HG03565 (cell line): ENCODE results near the gene ALKBH5.

Source experiments
- ATAC-seq: cut with Tn5 transposase; IDR thresholded peaks from one replicate; pipeline ENCODE4 v1.9.1; 2021; ENCODE audit warnings: mild to moderate bottlenecking, moderate library complexity; ENCODE audit not compliant: unreplicated experiment

ALKBH5 gene

GRCh38 chr17:18256776-18257175, 73.1 kb downstream of the ALKBH5 start:
- ATAC-seq = no peak

- ATAC-seq = no peak
Observed at GRCh38 chr17:18257268-18257981, 73.8 kb downstream of the ALKBH5 start.

GRCh38 chr17:18257982-18258355, 74.3 kb downstream of the ALKBH5 start:
- ATAC-seq = no peak

- no peak for ATAC-seq
Observed at GRCh38 chr17:18258356-18259038, 74.9 kb downstream of the ALKBH5 start, which contains the start of gene FLII. Gene FLII, minus strand, starts transcription at chr17:18258738. Its CDS starts 48 bp downstream, at chr17:18258690.
